MM.1S (cell line): ENCODE data around the gene CDV3.

Experiments used
- DNase-seq: peaks from one replicate; pipeline ENCODE4 v3.0.0-alpha.2; 2015
- H2AFZ ChIP-seq: fragments of 300-600 bp; sonication (generic); 2 replicates; pipeline ENCODE4 v1.6.0; 2016; ENCODE audit warnings: antibody characterized with exemption, low read length
- H3F3A ChIP-seq: fragments of 300-600 bp; sonication (generic); 2 replicates; pipeline ENCODE4 v1.6.1; 2016; ENCODE audit warnings: mild to moderate bottlenecking, antibody characterized with exemption, low read length, moderate library complexity, mixed read lengths; ENCODE audit not compliant: insufficient read depth
- H3K27ac ChIP-seq: fragments of 300-600 bp; sonication (generic); 2 replicates; pipeline ENCODE4 v1.5.1; 2016; ENCODE audit warnings: mild to moderate bottlenecking, low read length
- H3K27me3 ChIP-seq: fragments of 300-600 bp; sonication (generic); replicated peaks from 2 replicates; pipeline ENCODE4 v1.6.0; 2016; ENCODE audit warnings: low read length; ENCODE audit not compliant: insufficient read depth
- H3K36me3 ChIP-seq: fragments of 300-600 bp; sonication (generic); replicated peaks from 2 replicates; pipeline ENCODE4 v1.6.1; 2016; ENCODE audit warnings: mild to moderate bottlenecking, low read length, mixed read lengths; ENCODE audit not compliant: insufficient read depth
- H3K4me1 ChIP-seq: fragments of 300-600 bp; sonication (generic); 2 replicates; pipeline ENCODE4 v1.6.1; 2016; ENCODE audit warnings: low read length, mixed read lengths
- H3K4me2 ChIP-seq: fragments of 300-600 bp; sonication (generic); 2 replicates; pipeline ENCODE4 v1.6.0; 2016; ENCODE audit warnings: low read depth, low read length
- H3K4me3 ChIP-seq: fragments of 300-600 bp; sonication (generic); 2 replicates; pipeline ENCODE4 v1.5.1; 2016; ENCODE audit warnings: low read length, mixed read lengths
- H3K79me2 ChIP-seq: fragments of 300-600 bp; sonication (generic); 2 replicates; pipeline ENCODE4 v1.6.1; 2016; ENCODE audit warnings: mixed run types, low read length, mixed read lengths
- H3K9ac ChIP-seq: fragments of 300-600 bp; sonication (generic); 2 replicates; pipeline ENCODE4 v1.6.1; 2016; ENCODE audit warnings: low read length, mixed read lengths
- H3K9me2 ChIP-seq: fragments of 300-600 bp; sonication (generic); replicated peaks from 2 replicates; pipeline ENCODE4 v1.6.1; 2016; ENCODE audit warnings: mild to moderate bottlenecking, low read length, mixed read lengths; ENCODE audit not compliant: insufficient read depth
- H3K9me3 ChIP-seq: fragments of 300-600 bp; sonication (generic); replicated peaks from 2 replicates; pipeline ENCODE4 v1.6.1; 2016; ENCODE audit warnings: mild to moderate bottlenecking, low read length, mixed read lengths; ENCODE audit not compliant: insufficient read depth
- H4K20me1 ChIP-seq: fragments of 300-600 bp; sonication (generic); 2 replicates; pipeline ENCODE4 v1.6.1; 2016; ENCODE audit warnings: mild to moderate bottlenecking, low read length, moderate library complexity, mixed read lengths; ENCODE audit not compliant: insufficient read depth
- CTCF ChIP-seq: fragments of 300-600 bp; sonication (generic); IDR thresholded peaks from 2 replicates; pipeline ENCODE4 v1.5.1; 2016; ENCODE audit warnings: antibody characterized with exemption, low read length, mixed read lengths
- EZH2 ChIP-seq: fragments of 300-600 bp; sonication (generic); optimal IDR thresholded peaks from 2 replicates; pipeline ENCODE3; 2017; ENCODE audit warnings: low read depth, mild to moderate bottlenecking, antibody characterized with exemption, low read length, mixed read lengths
- EZH2phosphoT487 ChIP-seq: fragments of 300-600 bp; sonication (generic); IDR thresholded peaks from 2 replicates; pipeline ENCODE4 v1.6.1; 2018; ENCODE audit warnings: antibody characterized with exemption, low read length

CDV3 gene

GRCh38 chr3:133593243-133593642 lies 19.8 kb downstream of the CDV3 start:
- Histone ChIP-seq H3K4me1 (no peaks in the 10 kb centered on the region), H3K27me3 (no peaks in the 10 kb centered on the region), H3K9me2 (no peaks in the 10 kb centered on the region), H4K20me1 (peaks cover 23% of the 10 kb centered on the region), H3K4me3 (no peak overlapping the region), H3K79me2 (peaks cover 9% of the 10 kb centered on the region; the same call in 1 of the 2 replicates), H3F3A (peaks cover 63% of the 10 kb centered on the region), H3K9me3 (no peaks in the 10 kb centered on the region), H3K4me2 (no peak overlapping the region), H2AFZ (no peak overlapping the region), H3K9ac (no peak overlapping the region), H3K27ac (no peak overlapping the region), H3K36me3 (peaks cover 3% of the 10 kb centered on the region)
- no peak for TF ChIP-seq CTCF
- no peak for TF ChIP-seq EZH2phosphoT487
- TF ChIP-seq EZH2: no peak
- no peak for DNase-seq

- Histone ChIP-seq H3F3A (peaks cover 44% of the 10 kb centered on the region), H3K4me1 (no peaks in the 10 kb centered on the region), H4K20me1 (peaks cover 5% of the 10 kb centered on the region; the same call in 1 of the 2 replicates), H3K36me3 (no peaks in the 10 kb centered on the region), H3K9ac (no peak overlapping the region), H3K27me3 (no peaks in the 10 kb centered on the region), H3K79me2 (no peaks in the 10 kb centered on the region), H3K9me3 (no peaks in the 10 kb centered on the region), H2AFZ (no peak overlapping the region), H3K27ac (no peak overlapping the region), H3K4me2 (no peak overlapping the region), H3K9me2 (no peaks in the 10 kb centered on the region), H3K4me3 (no peak overlapping the region)
- no peak for DNase-seq
- TF ChIP-seq EZH2 (no peak), EZH2phosphoT487 (no peak), CTCF (no peak)
Observed at GRCh38 chr3:133595341-133595740, 21.9 kb downstream of the CDV3 start.

GRCh38 chr3:133598405-133598804 lies 24.9 kb downstream of the CDV3 start:
- TF ChIP-seq CTCF: no peak

GRCh38 chr3:133599280-133599679 lies 25.8 kb downstream of the CDV3 start:
- H3K4me2 ChIP-seq: no peak overlapping the region
- H3F3A ChIP-seq: peaks cover 10% of the 10 kb centered on the region
- DNase-seq: no peak
- H3K4me1 ChIP-seq: no peaks in the 10 kb centered on the region
- TF ChIP-seq EZH2phosphoT487: no peak
- no peak overlapping the region for H3K4me3 ChIP-seq
- peaks cover 5% of the 10 kb centered on the region; the same call in 1 of the 2 replicates for H3K36me3 ChIP-seq
- no peak overlapping the region for H2AFZ ChIP-seq
- no peak overlapping the region for H3K27ac ChIP-seq
- no peaks in the 10 kb centered on the region for H4K20me1 ChIP-seq
- no peaks in the 10 kb centered on the region for H3K9me3 ChIP-seq
- H3K79me2 ChIP-seq: no peaks in the 10 kb centered on the region
- no peaks in the 10 kb centered on the region for H3K27me3 ChIP-seq
- H3K9ac ChIP-seq: no peak overlapping the region
- H3K9me2 ChIP-seq: no peaks in the 10 kb centered on the region

More at GRCh38 chr3:133598405-133598804, 24.9 kb downstream of the CDV3 start:
- Histone ChIP-seq H3K9me2 (no peaks in the 10 kb centered on the region), H3K36me3 (peaks cover 2% of the 10 kb centered on the region; the same call in 1 of the 2 replicates), H3K4me1 (no peaks in the 10 kb centered on the region), H3F3A (peaks cover 16% of the 10 kb centered on the region), H4K20me1 (no peaks in the 10 kb centered on the region), H3K27ac (no peak overlapping the region), H3K27me3 (no peaks in the 10 kb centered on the region), H2AFZ (no peak overlapping the region), H3K9me3 (no peaks in the 10 kb centered on the region), H3K4me2 (no peak overlapping the region), H3K79me2 (no peaks in the 10 kb centered on the region), H3K9ac (no peak overlapping the region), H3K4me3 (no peak overlapping the region)
- DNase-seq: no peak
